SHP77 (cell line): Measurements from ENCODE around the gene PRSS56.
"Not testable (repeated sequence)": the region's sequence is repeated elsewhere in the genome, so short reads cannot be mapped to it uniquely, and the experiment has no call there.

Experiments
- DNase-seq, 2 experiments: peaks; one replicate each; lab custom pipeline; 2025; lab: John Stamatoyannopoulos, UW

PRSS56 gene

DNA sequence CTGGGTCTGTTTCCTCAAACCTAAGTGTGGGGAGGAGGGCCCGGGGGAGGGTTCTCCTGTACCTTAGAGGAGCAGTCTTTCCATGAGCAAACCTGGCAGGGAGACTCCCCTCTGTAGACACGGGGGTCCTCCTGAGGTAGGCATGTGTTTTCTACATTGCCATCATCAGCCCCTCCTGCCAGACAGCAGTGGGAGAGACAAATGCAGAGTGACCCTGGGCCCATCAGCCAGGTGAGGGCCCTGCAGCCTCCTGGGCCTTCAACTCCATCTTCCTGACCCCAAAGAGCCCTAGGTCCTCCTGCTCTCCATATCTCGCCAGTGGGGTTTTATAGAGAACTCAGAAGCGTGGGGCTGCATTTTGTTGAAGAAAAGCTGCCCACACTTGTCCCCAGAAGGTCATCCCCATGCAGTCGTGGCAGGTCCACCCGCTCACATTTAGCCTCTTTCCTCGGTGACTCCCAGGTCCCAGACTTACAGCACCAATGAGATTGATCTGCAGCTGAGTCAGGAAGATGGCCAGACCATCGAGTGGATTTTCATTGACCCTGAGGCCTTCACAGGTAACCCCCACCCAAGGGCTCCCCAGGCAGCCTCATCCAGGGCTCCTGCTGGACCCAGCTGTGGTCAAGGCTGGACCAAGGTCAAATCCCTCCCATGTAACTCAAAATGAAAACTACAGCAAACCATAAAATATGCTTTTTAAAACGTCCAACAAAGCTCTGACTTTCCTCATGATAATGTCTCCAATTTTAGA is 21.9 kb downstream of the PRSS56 start:
- no peak for DNase-seq

DNA sequence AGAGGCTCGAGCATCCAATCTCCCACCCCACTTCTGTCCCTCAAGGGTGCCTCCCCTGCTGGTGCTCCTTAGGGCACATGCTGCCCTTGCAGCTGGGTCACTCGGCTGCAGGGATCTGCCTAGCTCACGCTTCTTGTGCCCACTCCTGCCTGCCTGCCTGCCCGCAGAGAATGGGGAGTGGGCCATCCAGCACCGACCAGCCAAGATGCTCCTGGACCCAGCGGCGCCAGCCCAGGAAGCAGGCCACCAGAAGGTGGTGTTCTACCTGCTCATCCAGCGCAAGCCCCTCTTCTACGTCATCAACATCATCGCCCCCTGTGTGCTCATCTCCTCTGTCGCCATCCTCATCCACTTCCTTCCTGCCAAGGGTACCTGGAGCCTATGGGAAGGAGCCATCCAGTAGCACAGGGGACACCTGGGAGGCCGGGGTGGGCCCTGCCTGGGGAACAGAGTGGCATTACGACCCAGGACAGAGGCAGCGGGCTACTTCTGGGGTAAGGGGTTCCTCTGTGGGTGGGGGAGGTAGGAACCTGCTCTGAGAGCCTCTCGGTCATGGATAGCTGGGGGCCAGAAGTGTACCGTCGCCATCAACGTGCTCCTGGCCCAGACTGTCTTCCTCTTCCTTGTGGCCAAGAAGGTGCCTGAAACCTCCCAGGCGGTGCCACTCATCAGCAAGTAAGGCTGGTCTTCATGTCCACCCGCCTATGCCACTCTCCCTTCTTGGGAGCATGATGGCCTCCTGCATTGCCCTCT is 22.7 kb downstream of the PRSS56 start:
- DNase-seq: no peak

DNA sequence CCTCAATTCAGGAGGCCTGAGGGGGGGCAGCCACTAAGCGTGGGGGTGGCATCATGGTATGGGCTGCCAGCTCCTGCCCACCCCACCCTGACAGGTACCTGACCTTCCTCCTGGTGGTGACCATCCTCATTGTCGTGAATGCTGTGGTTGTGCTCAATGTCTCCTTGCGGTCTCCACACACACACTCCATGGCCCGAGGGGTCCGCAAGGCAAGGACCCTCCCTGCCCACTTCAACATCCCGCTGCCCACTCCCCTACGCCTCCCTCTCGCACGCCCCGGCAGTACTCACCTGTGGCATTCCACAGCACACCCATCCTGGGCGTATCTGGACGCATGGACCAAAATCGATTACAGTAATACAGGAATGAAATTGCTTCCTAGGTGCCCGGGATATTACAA is 23.3 kb downstream of the PRSS56 start:
- DNase-seq: no peak

DNA sequence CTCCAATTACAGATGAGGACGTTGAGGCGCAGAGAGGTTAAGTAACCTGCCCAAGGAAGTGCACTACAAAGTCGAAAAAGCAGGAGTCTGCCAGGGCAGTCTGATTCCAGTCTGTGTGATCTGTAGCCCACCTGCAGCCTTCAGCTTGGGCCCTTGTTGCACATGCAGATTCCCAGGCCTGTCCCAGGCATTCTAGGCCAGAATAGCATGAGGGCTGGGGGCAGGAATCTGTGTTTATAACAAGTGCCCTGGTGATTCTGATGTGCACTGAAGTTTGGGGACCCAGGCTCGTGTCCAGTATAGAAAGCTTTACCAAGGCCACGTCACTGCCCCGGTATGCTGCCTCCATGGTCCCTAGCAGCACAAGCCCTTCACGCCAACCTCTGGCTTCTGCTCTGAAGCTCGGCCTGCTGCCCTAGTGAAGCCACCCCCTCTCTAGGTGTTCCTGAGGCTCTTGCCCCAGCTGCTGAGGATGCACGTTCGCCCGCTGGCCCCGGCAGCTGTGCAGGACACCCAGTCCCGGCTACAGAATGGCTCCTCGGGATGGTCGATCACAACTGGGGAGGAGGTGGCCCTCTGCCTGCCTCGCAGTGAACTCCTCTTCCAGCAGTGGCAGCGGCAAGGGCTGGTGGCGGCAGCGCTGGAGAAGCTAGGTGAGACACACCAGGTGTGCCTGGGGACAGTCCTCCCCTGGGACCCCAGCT is 23.9 kb downstream of the PRSS56 start:
- DNase-seq: no peak

DNA sequence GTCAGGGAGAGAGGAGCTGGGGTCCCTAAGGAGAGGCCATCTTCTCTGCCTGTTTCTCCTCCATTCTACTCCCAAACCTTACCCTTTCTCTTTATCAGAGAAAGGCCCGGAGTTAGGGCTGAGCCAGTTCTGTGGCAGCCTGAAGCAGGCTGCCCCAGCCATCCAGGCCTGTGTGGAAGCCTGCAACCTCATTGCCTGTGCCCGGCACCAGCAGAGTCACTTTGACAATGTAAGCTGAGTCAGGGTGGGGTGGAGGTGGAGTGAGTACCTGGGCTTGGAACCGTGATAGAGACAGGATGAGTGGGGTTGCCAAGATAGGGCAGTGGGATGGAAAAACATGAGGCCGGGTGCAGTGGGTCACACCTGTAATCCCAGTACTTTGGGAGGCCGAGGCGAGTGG is 24.5 kb downstream of the PRSS56 start:
- DNase-seq: no peak

DNA sequence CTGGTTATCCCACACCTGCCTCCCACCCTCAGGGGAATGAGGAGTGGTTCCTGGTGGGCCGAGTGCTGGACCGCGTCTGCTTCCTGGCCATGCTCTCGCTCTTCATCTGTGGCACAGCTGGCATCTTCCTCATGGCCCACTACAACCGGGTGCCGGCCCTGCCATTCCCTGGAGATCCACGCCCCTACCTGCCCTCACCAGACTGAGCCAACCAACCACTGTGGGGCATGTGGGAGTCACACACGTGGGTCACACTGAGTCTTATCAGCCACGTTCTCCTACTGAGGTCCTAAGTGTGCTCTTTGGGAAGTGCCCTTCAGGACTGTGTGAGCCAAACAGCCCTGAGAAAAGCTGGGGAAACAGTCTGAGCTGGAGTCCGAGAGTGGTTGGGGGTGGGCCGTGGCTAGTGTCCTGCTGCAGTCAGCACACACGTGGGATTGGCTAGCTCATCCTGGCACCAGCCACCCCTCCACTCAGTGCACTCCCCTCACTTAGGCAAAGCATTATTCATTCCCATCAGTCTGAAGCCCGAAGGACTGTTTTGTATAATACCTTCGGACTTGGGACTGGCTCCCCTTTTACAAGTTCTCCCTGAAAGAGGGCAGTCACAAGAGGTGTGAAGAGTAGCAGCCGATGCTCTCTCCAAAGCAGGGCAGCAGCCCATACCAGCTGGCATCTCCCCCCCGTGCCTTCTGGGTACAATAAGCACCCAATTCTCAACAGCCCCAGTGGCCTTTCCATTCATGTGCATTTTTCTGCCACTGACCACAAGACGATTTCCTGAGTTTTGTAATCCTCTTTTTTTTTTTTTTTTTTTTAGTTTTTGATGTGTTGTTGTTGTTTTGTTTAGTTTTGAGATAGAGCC is 25.6 kb downstream of the PRSS56 start:
- DNase-seq: no peak

DNA sequence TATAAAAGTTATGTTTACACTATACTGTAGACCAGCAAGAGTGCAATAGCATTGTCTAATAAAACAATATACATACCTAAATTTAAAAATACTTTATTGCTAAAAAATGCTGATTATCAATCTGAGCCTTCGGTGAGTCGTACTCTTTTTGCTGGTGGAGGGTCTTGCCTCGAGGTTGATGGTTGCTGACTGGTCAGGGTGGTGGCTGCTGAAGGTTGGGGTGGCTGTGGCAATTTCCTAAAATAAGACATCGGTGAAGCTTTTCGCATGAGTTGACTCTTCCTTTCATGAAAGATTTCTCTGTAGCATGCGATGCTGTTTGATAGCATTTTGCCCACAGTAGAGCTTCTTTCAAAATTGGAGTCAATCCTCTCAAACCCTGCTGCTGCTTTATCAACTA is 27.8 kb downstream of the PRSS56 start:
- DNase-seq: no peak

DNA sequence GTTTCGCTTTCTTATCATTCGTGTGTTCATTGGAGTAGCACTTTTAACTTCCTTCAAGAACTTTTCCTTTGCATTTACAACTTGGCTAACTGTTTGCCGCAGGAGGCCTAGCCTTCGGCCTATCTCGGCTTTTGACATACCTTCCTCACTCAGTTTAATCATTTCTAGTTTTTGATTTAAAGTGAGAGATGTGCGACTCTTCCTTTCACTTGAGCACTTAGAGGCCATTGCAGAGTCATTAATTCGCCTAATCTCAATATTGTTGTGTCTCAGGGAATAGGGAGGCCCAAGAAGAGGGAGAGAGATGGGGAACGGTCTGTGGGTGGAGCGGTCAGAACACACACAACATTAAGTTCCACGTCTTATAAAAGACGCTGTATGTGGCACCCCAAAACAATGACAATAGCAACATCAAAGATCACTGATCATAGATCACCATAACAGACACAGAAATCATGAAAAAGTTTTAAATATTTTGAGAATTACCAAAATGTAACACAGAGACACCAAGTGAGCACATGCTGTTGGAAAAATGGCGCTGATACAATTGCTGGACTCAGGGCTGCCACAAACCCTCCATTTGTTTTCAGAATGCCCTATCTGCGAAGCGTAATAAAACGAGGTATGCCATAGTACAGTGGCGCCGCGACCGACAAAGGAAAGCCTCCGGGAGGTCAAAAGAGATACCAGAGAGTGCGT is 29.6 kb downstream of the PRSS56 start:
- no peak for DNase-seq

DNA sequence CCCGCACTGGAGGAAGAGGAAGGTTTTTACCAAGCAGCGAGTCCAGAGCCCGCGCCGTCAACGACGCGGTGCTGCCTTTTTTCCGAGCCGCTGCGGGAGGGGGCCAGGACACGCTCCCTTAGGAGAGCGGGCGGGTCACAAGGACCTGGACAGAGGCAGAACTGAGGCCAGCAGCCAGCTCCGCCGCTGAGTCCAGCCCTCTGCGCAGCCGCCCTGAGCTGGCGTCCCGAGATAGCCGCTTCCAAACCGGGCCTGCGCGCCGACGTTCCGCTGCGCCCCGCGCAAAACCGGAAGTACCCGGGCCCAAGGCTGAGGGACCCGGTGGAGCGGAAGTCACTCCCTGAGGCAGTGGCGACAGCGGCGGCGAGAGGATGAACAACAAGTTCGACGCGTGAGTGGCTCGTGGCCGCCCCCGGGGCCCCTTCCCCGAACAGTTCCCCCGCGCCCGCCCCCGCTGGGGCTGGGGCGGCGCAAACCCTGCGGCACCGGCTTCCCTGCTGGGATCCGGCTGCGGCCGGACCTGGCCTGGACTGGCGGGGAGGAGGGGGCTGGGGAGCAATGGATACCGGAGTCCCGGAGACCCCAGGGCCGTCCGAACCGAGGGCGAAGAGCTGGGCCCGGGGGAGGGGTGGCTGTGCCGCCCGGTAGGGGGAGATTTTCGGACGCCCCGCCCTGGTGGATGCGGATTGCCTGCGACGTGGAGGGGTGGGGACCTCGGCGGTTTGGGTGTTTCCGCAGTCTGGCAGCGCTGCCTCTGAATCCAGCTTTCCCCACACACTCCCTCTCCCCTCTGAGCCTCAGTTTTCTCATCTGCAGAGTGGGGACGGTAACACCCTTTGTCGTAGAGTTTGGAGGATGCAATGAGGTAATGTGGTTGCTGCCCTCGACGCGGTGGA is 30.4 kb downstream of the PRSS56 start, which contains the start of the genes EIF4E2 and TIGD1:
Gene EIF4E2, plus strand, starts transcription at position 336 of the 896 bp plus-strand sequence. Its CDS starts 36 bp downstream, at position 372.
Gene TIGD1, minus strand, starts transcription at position 204 of the 896 bp plus-strand sequence. CDS start 675 bp downstream, outside the sequence.
- DNase-seq: peak; percentile 78 to 93

DNA sequence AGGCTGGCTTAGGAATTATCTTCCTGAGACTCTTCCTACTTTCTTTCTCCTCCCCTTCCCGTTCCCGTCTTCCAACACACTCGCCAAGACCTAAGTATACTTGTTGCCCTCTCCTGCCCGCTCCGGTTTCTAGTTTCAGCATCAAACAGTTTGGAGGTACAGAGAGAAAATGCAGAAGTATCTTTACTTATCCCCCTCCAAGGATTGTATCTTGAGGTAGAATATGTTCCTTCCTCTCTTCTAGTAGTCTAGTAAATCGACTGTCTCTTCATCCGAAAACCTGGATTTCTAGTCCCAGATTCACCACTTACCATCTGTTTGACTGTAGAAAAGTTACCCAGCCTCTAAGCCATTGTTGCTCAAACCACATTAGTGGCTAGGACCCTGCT is 31.1 kb downstream of the PRSS56 start:
- no peak for DNase-seq

DNA sequence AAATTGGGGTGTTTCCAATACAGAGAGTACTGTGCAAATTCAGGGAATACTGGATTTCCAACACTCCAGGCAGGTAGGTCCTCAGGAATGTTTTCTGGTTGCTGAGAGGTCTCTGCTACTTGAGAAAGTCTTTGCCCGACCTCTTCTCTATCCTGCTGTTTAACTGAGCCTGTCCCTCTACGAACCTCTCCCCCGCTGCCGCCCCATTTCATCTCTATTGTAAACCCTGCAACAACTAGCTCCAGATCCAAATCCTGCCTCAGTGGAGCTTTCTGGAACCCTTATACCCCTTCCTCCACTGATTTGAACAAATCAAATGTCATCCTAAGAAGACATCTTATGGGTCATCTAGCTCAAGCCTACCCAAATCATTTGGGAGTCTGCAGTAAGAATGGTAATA is 31.6 kb downstream of the PRSS56 start:
- no peak for DNase-seq

DNA sequence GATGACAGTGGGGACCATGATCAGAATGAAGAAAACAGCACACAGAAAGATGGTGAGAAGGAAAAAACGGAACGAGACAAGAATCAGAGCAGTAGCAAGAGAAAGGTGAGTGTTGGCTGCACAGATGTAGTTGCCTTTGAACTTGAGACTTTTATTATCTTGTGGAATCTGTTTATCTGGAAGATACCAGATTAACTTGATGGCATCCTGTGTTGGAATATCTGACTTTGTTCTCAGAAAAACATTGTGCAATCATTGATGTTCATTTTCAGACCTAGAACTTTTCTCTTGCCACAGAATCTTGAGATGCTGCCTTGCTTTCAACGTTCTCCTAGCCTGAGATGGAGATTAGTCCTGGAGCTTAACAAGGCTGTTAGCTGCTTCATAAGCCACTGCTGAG is 36.2 kb downstream of the PRSS56 start:
- DNase-seq: no peak

DNA sequence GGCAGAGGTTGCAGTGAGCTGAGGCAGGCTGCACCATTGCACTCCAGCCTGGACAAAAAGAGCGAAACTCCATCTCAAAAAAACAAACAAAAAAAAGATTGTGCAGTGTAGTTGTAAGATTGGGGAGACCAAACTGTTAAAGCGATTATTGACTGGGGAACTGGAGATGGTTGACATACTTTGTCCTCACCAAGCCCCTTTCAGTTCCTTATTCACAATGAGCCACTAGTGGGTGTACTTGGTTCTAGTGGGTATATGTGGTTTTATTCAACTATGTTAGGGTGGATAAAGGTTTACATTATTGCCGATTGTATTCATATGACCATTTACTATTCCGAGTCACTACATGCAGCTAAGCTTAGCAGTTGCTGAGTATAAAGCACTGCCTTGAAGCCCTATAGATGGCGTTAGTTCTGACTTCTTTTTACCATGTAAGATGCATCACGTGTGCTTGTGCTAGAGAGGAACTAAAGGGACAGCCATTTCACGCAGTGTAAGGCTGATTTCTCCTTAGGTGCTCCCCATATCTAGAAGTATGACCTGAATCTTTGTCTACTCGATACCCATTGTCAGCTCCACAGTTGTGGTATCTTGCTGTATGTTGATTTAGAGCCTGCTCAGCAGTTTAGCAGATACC is 42.4 kb downstream of the PRSS56 start:
- DNase-seq: no peak

DNA sequence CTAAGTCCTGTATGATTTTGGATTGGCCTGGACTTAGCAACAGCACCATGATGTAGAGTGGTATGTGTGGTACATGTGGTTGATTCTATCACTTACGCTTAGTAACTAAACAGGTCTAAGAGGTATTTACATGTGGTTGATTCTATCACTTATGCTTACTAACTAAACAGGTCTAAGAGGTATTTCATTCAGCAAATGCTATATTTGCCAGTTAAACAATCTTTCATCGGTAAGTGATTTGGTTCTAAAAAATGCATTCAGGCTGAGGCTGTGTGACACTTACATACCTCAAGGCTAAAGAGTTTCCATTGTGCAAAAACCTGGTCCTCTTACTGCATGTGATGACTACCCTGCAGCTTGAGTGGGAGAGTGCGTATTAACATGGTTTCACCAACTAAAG is 43.4 kb downstream of the PRSS56 start:
- DNase-seq: no peak

DNA sequence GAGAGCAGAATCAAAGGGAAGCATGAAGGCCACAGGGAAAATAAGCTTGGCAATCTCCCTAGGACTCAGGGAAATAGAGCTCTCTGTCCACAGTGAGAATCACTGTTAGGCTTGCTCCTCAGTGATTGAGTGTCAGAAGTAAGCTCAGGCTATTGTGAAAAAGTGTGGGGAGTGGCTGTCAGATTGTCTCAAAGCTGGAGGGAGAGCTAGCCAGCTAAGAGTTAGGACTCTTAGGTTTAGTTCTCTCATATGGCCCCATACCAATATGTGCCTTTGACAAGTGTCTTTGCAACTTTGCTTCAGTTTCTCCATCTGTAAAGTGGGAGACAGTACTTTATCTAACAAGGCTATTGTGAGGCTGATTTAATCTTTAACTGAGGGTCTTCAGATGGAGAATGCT is 47.5 kb downstream of the PRSS56 start:
- no peak for DNase-seq

DNA sequence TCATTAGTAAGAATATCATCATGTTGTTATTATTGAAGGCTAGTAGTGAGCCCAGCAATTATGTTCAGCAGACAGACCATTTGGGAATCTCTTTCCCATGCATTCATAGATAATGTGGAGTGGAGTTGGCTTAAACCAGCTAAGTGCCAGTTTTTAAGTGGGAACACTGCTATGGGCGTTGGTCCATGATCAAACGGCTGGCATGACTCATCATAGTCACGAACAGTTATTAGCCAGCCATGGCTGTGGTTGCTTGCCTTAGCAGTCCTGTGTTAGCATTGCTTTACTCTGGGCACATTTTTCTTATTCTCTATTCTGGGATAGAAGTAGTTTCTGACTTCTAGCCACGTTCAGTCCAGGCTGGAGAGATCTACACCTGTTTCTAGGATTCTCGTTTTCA is 48.0 kb downstream of the PRSS56 start:
- DNase-seq: no peak

DNA sequence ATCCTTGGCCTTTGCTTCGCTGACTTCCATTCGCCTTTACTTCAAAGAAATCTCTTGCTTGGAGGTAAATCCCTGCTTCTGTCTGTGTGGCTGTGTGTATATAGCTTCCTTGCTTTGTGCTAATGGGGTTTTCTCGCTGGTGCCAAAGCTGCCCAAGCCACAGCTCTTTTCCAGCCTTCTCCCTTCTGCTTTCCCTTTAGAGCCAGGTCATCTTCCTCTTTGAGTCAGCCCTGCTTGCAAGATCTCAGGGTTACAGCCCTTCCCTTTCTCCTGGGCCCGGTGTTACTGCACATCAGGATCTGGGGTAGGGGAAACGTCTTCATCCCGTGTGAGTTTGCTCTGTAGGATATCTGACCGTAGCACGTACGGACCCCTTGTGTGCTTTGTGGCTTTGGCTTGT is 49.4 kb downstream of the PRSS56 start:
- no peak for DNase-seq

DNA sequence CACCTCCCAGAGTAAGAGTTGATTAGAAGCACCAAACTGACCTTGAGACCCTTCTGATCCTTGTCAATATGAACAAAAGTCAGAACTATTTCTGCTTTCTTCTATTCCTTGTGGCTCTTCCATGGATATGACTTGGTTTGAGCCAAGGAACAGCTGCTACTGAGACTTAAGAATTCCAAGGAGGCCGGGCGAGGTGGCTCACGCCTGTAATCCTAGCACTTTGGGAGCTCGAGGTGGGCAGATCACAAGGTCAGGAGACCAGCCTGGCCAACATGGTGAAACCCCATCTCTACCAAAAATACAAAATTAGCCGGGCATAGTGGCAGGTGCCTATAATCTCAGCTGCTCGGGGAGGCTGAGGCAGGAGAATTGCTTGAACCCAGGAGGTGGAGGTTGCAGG is 50.3 kb downstream of the PRSS56 start:
- not testable (repeated sequence) for DNase-seq

DNA sequence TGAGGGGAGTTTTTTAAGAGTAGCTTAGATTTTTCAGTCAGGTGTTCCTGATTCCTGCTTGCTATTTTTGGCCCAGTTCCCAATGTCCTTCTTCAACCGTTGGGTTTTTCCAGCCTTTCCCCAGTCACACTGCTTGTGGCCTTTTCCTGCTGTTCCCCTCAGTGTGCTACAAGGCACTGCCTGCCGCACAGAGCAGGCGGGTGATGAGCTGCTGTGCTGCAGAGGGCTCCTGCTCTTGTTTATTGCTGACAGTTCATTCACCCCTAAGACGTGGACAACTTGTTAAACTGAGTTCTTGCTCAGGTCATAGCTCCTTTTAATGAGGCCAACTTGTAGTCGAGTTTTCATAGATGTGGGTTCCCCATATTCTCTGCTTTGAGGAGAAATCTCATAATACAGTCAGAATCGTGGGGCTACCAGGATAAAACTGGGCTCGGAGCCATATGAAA is 50.9 kb downstream of the PRSS56 start:
- peak; percentile 54 to 78 for DNase-seq

DNA sequence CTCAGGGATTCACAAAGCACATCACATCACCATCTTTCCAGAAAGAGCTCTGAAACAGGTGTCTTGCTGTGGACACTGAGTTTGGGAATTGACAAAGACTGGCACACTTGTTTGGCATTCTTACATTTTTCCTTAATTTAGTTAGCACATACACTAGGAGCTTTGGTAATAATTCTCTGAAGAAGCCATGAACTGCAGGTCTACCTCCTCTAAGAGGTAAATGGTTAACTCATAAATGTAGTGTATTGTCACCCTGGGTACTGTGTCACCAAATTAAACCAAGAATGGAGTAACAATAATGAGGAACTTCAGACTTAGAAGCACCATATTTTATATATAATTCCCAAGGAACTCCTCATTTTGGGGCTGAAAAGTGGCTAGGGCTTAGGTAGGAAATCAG is 52.9 kb downstream of the PRSS56 start:
- DNase-seq: no peak
